Measurements from ENCODE around the gene MTG1. TPM values are rescaled to one million over a fixed set of nuclear protein-coding genes. Genes with fewer than 3 reads are reported as not detected.

MTG1 gene
- total RNA-seq, 1 donor from 2014 or later: 21.9 TPM

- H3K4me3 ChIP-seq (ENCODE audit: low read length in 3 of 3): no peak overlapping the region
- no peaks in the 10 kb centered on the region for H3K36me3 ChIP-seq (ENCODE audit: control insufficient read depth in 3 of 3, insufficient read depth in 3 of 3, low read length in 3 of 3)
- peaks cover 24 to 60% (median 36%) of the 10 kb centered on the region in 3 donors for H3K27me3 ChIP-seq (ENCODE audit: control insufficient read depth in 3 of 3, insufficient read depth in 3 of 3, low read length in 3 of 3)
- H3K9ac ChIP-seq (ENCODE audit: low read depth in 1 of 3, low read length in 3 of 3): no peak overlapping the region
- no peak overlapping the region for H3K27ac ChIP-seq (ENCODE audit: low read depth, low read length)
- no peaks in the 10 kb centered on the region for H3K9me3 ChIP-seq (ENCODE audit: control insufficient read depth in 3 of 3, low read length in 3 of 3)
- peaks cover 3 to 10% (median 5%) of the 10 kb centered on the region in 3 donors for H3K4me1 ChIP-seq (ENCODE audit: control insufficient read depth in 3 of 3, insufficient read depth in 3 of 3, low read length in 3 of 3)
Observed at GRCh38 chr10:133353202-133353959, 40.6 kb upstream of the MTG1 start.

GRCh38 chr10:133353988-133354605 lies 39.9 kb upstream of the MTG1 start:
- peaks cover 3 to 10% (median 5%) of the 10 kb centered on the region in 3 donors for H3K4me1 ChIP-seq (ENCODE audit: control insufficient read depth in 3 of 3, insufficient read depth in 3 of 3, low read length in 3 of 3)
- H3K9ac ChIP-seq (ENCODE audit: low read depth in 1 of 3, low read length in 3 of 3): no peak overlapping the region
- no peaks in the 10 kb centered on the region for H3K9me3 ChIP-seq (ENCODE audit: control insufficient read depth in 3 of 3, low read length in 3 of 3)
- H3K4me3 ChIP-seq (ENCODE audit: low read length in 3 of 3): no peak overlapping the region
- H3K27ac ChIP-seq (ENCODE audit: low read depth, low read length): no peak overlapping the region
- peaks cover 22 to 58% (median 36%) of the 10 kb centered on the region in 3 donors for H3K27me3 ChIP-seq (ENCODE audit: control insufficient read depth in 3 of 3, insufficient read depth in 3 of 3, low read length in 3 of 3)
- H3K36me3 ChIP-seq (ENCODE audit: control insufficient read depth in 3 of 3, insufficient read depth in 3 of 3, low read length in 3 of 3): no peaks in the 10 kb centered on the region

DNA sequence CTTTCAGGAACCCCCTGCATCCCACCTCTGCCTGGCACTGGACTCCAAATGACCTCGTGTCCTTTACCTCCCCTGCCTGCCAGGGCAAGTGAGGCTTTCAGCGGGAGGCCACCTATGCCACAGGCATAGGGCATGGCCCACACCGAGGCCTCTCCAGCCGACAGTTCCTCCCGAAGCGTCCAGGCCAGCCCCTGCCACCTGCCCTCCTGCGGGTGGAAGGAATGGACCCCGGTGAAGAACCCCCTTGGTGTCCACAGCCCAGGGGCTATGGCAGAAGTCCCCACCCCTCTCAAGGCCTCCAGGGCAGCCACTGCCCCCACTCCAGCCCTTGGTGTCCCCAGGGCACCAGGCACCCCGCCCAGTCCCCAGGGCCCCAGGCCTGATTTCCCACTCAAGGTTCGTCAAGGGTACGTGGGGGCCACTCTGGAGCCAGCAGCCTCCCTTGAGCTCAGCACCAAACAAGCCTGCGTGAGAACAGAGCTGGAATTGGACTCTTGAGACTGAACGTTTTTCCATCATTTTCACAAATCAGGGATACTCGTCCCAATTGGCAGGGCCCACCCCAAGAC lies 39.2 kb upstream of the MTG1 start:
- Histone ChIP-seq H3K36me3 (ENCODE audit: control insufficient read depth in 3 of 3, insufficient read depth in 3 of 3, low read length in 3 of 3) (no peaks in the 10 kb centered on the region), H3K4me1 (ENCODE audit: control insufficient read depth in 3 of 3, insufficient read depth in 3 of 3, low read length in 3 of 3) (peaks cover 3 to 10% (median 5%) of the 10 kb centered on the region in 3 donors), H3K4me3 (ENCODE audit: low read length in 3 of 3) (no peak overlapping the region), H3K9ac (ENCODE audit: low read depth in 1 of 3, low read length in 3 of 3) (no peak overlapping the region), H3K9me3 (ENCODE audit: control insufficient read depth in 3 of 3, low read length in 3 of 3) (no peaks in the 10 kb centered on the region), H3K27me3 (ENCODE audit: control insufficient read depth in 3 of 3, insufficient read depth in 3 of 3, low read length in 3 of 3) (peaks cover 16 to 51% (median 29%) of the 10 kb centered on the region in 3 donors), H3K27ac (ENCODE audit: low read depth, low read length) (no peak overlapping the region)

GRCh38 chr10:133355266-133355665 lies 38.7 kb upstream of the MTG1 start:
- Histone ChIP-seq H3K36me3 (ENCODE audit: control insufficient read depth in 3 of 3, insufficient read depth in 3 of 3, low read length in 3 of 3) (no peaks in the 10 kb centered on the region), H3K27ac (ENCODE audit: low read depth, low read length) (no peak overlapping the region), H3K9me3 (ENCODE audit: control insufficient read depth in 3 of 3, low read length in 3 of 3) (no peaks in the 10 kb centered on the region), H3K27me3 (ENCODE audit: control insufficient read depth in 3 of 3, insufficient read depth in 3 of 3, low read length in 3 of 3) (peaks cover 15 to 46% (median 24%) of the 10 kb centered on the region in 3 donors), H3K4me3 (ENCODE audit: low read length in 3 of 3) (no peak overlapping the region), H3K4me1 (ENCODE audit: control insufficient read depth in 3 of 3, insufficient read depth in 3 of 3, low read length in 3 of 3) (peaks cover 3 to 10% (median 5%) of the 10 kb centered on the region in 3 donors), H3K9ac (ENCODE audit: low read depth in 1 of 3, low read length in 3 of 3) (no peak overlapping the region)

DNA sequence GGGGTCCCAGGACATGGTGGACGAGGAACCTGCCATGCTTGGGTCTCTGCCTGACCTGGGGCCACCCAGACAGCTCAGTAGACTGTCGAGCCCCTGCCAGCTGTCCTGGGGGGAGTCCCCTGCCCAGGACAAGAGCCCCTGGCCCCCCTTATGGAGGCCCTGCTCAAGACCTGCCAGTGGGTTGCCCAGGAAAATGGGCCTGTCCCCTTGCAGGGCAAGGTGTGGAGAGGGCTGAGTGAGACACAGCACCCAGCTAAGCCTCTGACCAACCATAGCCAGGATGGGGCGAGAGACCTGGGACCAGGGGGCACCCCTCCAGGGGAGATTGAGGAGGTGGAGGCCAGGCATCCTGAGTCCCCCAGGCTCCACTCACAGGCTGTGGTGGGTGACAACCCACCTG lies 38.0 kb upstream of the MTG1 start:
- Histone ChIP-seq H3K36me3 (ENCODE audit: control insufficient read depth in 3 of 3, insufficient read depth in 3 of 3, low read length in 3 of 3) (no peaks in the 10 kb centered on the region), H3K9me3 (ENCODE audit: control insufficient read depth in 3 of 3, low read length in 3 of 3) (no peaks in the 10 kb centered on the region), H3K27me3 (ENCODE audit: control insufficient read depth in 3 of 3, insufficient read depth in 3 of 3, low read length in 3 of 3) (peaks cover 15 to 39% (median 21%) of the 10 kb centered on the region in 3 donors), H3K4me1 (ENCODE audit: control insufficient read depth in 3 of 3, insufficient read depth in 3 of 3, low read length in 3 of 3) (peaks cover 3 to 10% (median 5%) of the 10 kb centered on the region in 3 donors), H3K9ac (ENCODE audit: low read depth in 1 of 3, low read length in 3 of 3) (no peak overlapping the region), H3K4me3 (ENCODE audit: low read length in 3 of 3) (no peak overlapping the region), H3K27ac (ENCODE audit: low read depth, low read length) (no peak overlapping the region)

- H3K4me3 ChIP-seq (ENCODE audit: low read length in 3 of 3): peak overlapping the region; percentile 14 to 61 (median 48)
- peaks cover 3 to 10% (median 5%) of the 10 kb centered on the region in 3 donors for H3K4me1 ChIP-seq (ENCODE audit: control insufficient read depth in 3 of 3, insufficient read depth in 3 of 3, low read length in 3 of 3)
- no peaks in the 10 kb centered on the region for H3K9me3 ChIP-seq (ENCODE audit: control insufficient read depth in 3 of 3, low read length in 3 of 3)
- no peak overlapping the region for H3K27ac ChIP-seq (ENCODE audit: low read depth, low read length)
- peak overlapping the region in 2 of 3 donors; percentile 23 to 57 for H3K9ac ChIP-seq (ENCODE audit: low read depth in 1 of 3, low read length in 3 of 3)
- peaks cover 15 to 33% (median 16%) of the 10 kb centered on the region in 3 donors for H3K27me3 ChIP-seq (ENCODE audit: control insufficient read depth in 3 of 3, insufficient read depth in 3 of 3, low read length in 3 of 3)
- peaks cover under 1 to 2% (median 1%) of the 10 kb centered on the region in 3 donors for H3K36me3 ChIP-seq (ENCODE audit: control insufficient read depth in 3 of 3, insufficient read depth in 3 of 3, low read length in 3 of 3)
Observed at GRCh38 chr10:133356549-133357284, 37.2 kb upstream of the MTG1 start.

DNA sequence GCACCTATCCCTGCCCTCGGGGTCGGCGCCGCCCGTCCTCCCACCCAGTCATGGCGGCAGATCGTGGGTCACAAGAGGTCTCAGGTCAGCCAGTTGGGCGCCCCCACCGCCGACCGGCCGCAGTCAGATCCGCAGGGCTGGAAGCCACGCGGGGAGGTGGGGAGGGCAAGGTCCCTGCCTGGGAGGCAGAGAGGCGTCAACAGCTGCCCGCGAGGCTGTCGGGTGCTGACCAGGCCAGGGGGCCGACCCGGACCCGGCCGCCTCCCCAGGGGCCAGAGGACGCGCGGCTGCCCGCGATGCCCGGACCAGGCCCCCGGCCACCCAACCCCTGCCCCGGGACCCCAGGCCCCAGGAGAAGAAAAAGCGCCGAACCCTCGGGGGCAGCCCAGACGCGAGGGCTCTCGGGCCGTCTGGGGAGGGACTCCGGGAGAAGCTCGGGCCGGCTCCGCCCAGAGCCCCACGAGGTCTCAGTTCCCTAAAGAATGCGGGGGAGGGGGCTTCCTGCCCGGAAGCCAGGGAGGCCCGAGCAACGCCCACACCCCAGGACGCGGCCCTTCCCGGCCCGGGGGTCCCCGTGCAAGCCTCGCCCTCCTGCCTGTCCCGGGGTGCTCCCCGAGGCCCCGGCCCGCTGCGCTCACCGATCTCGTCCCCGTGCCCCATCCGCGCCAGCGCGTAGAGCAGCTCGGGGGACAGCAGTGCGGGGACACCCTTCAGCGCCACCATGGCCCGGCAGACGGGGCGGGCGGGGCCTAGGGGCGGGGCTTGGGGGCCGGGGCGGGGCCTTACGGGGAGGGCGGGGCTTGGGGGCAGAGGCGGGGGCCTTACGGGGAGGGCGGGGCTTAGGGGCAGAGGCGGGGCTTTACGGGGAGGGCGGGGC lies 36.4 kb upstream of the MTG1 start, which contains the start of gene FUOM:
Gene FUOM, minus strand, starts transcription at position 735 of the 877 bp plus-strand sequence. Its CDS starts 12 bp downstream, at position 723.
- Histone ChIP-seq H3K27me3 (ENCODE audit: control insufficient read depth in 3 of 3, insufficient read depth in 3 of 3, low read length in 3 of 3) (peaks cover 13 to 28% (median 15%) of the 10 kb centered on the region in 3 donors), H3K27ac (ENCODE audit: low read depth, low read length) (no peak within 1 kb of the TSS), H3K36me3 (ENCODE audit: control insufficient read depth in 3 of 3, insufficient read depth in 3 of 3, low read length in 3 of 3) (peaks cover 7 to 10% (median 9%) of the 10 kb centered on the region in 3 donors), H3K4me1 (ENCODE audit: control insufficient read depth in 3 of 3, insufficient read depth in 3 of 3, low read length in 3 of 3) (peaks cover 3 to 10% (median 5%) of the 10 kb centered on the region in 3 donors), H3K9ac (ENCODE audit: low read depth in 1 of 3, low read length in 3 of 3) (peak within 1 kb of the TSS in 2 of 3 donors; percentile 50 to 60), H3K9me3 (ENCODE audit: control insufficient read depth in 3 of 3, low read length in 3 of 3) (no peaks in the 10 kb centered on the region), H3K4me3 (ENCODE audit: low read length in 3 of 3) (peak within 1 kb of the TSS; percentile 14 to 61 (median 48))

DNA sequence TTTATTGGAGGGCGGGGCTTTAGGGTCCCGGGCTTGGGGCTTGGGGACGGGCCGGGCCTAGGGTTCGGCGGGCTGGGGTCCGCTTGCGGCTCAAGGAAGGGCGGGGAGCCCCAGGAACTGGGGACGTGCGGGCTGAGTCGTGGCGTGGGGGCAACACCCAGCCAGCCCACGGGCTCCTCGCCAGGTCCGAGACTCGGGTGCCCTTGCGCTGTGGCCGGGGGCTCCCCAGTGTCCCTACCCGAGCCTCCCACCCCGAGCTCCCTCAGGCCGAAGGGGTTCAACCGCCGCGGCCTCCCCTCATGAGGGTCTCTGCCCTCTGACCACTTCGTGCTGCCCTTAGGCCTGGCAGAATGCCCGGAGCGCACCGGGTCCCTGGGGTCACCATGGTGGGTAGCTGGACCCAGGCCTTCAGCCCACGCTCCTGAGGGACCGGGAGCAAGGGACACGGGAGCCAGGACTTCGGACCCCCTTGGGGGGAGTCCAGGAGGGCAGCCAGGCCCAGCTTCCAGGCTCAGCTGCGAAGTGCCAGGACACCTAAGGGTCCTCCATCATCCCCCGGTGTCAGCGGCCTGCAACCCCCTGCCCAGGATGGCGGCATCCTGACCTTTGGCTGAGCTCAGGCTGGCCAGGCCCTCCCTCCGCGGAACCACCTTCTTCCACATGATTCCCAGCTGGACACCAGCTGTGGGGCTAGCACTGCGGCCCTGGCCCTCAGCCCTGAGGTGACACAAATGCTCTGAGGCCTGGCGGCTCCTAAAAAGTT lies 35.6 kb upstream of the MTG1 start:
- H3K27me3 ChIP-seq (ENCODE audit: control insufficient read depth in 3 of 3, insufficient read depth in 3 of 3, low read length in 3 of 3): peaks cover 13 to 28% (median 15%) of the 10 kb centered on the region in 3 donors
- peaks cover 3 to 10% (median 5%) of the 10 kb centered on the region in 3 donors for H3K4me1 ChIP-seq (ENCODE audit: control insufficient read depth in 3 of 3, insufficient read depth in 3 of 3, low read length in 3 of 3)
- no peaks in the 10 kb centered on the region for H3K9me3 ChIP-seq (ENCODE audit: control insufficient read depth in 3 of 3, low read length in 3 of 3)
- no peak overlapping the region for H3K9ac ChIP-seq (ENCODE audit: low read depth in 1 of 3, low read length in 3 of 3)
- H3K27ac ChIP-seq (ENCODE audit: low read depth, low read length): no peak overlapping the region
- H3K36me3 ChIP-seq (ENCODE audit: control insufficient read depth in 3 of 3, insufficient read depth in 3 of 3, low read length in 3 of 3): peaks cover 12 to 15% (median 14%) of the 10 kb centered on the region in 3 donors
- H3K4me3 ChIP-seq (ENCODE audit: low read length in 3 of 3): no peak overlapping the region
